ENCODE measurements around the gene DDX51.

Gene DDX51

GRCh38 chr12:132174839-132175490, 30.8 kb upstream of the DDX51 start (continued):
- TF ChIP-seq CSDC2 (CRISPR knock-in tag; IDR thresholded peaks at IDR 0.05) = no peak
- TF ChIP-seq ZNF565 (CRISPR knock-in tag; conservative IDR thresholded peaks at IDR 0.05; ENCODE audit: low read depth) = no peak
- no peak for TF ChIP-seq PPARA (CRISPR knock-in tag; IDR thresholded peaks at IDR 0.05; ENCODE audit: borderline replicate concordance)

DNA sequence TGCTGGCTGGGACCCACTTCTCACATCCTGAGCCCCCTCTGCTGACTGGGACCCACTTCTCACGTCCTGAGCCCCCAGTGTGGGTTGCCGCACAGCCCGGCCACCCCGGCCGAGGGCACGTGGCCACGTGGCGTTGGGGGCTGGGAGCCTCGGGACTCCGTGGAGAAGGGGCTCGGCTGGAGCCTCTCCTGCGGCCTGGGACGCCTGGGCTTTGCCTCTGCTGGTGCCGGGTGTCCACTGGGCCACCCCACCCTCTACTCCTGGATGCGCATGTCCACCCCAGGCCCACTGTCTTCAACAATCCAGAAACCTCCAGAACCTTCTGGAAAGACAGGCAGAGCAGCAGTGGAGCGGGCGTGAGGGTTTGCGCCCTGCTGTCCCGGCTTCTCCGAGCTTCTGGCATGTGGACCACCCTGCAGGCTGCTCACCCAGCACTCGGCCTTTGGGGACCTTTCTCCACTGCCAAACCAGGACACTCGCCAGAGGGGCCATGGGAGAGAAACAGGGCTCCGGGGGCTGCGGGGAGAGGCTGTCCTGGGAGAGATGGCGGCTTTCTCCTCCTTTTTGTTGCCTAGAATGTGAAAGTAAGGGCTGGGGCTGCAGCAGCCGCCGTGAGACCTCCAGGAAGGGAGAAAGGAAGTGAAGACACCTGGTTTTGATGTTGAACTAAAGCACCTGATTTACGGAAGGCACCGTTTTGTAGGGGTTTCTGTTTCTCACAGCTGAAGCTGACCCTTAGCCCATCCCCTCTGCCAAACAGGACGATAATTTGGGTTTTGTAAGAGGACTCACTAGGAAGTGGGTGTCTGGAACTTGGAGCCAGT, 30.1 kb upstream of the DDX51 start:
- TF ChIP-seq OSR1 (CRISPR knock-in tag; IDR thresholded peaks at IDR 0.05) (no peak), ZNF8 (CRISPR knock-in tag; IDR thresholded peaks at IDR 0.05) (no peak), ZNF70 (CRISPR knock-in tag; IDR thresholded peaks at IDR 0.05) (no peak), TCF4 (CRISPR knock-in tag; IDR thresholded peaks at IDR 0.05; ENCODE audit: borderline replicate concordance) (no peak), ISL1 (CRISPR knock-in tag; IDR thresholded peaks at IDR 0.05) (no peak), ZC3H10 (CRISPR knock-in tag; IDR thresholded peaks at IDR 0.05) (no peak), POU6F1 (CRISPR knock-in tag; IDR thresholded peaks at IDR 0.05; ENCODE audit: borderline replicate concordance, low read depth) (no peak), ESRRG (CRISPR knock-in tag; IDR thresholded peaks at IDR 0.05) (no peak), GLIS3 (CRISPR knock-in tag; IDR thresholded peaks at IDR 0.05) (no peak), ZFP3 (CRISPR knock-in tag; IDR thresholded peaks at IDR 0.05) (no peak), CSRNP3 (CRISPR knock-in tag; IDR thresholded peaks at IDR 0.05) (no peak), BACH2 (CRISPR knock-in tag; IDR thresholded peaks at IDR 0.05; ENCODE audit: borderline replicate concordance) (no peak), TSHZ2 (CRISPR knock-in tag; IDR thresholded peaks at IDR 0.05) (no peak), ZFP30 (CRISPR knock-in tag; IDR thresholded peaks at IDR 0.05) (no peak), RARB (CRISPR knock-in tag; IDR thresholded peaks at IDR 0.05) (no peak), CSDC2 (CRISPR knock-in tag; IDR thresholded peaks at IDR 0.05) (no peak), SNAI2 (CRISPR knock-in tag; IDR thresholded peaks at IDR 0.05) (no peak)
- TF ChIP-seq, protein P1, sequence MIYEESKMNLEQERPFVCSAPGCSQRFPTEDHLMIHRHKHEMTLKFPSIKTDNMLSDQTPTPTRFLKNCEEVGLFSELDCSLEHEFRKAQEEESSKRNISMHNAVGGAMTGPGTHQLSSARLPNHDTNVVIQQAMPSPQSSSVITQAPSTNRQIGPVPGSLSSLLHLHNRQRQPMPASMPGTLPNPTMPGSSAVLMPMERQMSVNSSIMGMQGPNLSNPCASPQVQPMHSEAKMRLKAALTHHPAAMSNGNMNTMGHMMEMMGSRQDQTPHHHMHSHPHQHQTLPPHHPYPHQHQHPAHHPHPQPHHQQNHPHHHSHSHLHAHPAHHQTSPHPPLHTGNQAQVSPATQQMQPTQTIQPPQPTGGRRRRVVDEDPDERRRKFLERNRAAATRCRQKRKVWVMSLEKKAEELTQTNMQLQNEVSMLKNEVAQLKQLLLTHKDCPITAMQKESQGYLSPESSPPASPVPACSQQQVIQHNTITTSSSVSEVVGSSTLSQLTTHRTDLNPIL (CRISPR knock-in tag; IDR thresholded peaks at IDR 0.05; ENCODE audit: low read depth) = no peak
- ATAC-seq = no peak

GRCh38 chr12:132173135-132174014, 29.3 kb upstream of the DDX51 start:
- ATAC-seq = no peak
- TF ChIP-seq TSHZ2 (CRISPR knock-in tag; IDR thresholded peaks at IDR 0.05) (no peak), PPARA (CRISPR knock-in tag; IDR thresholded peaks at IDR 0.05; ENCODE audit: borderline replicate concordance) (no peak), ZNF565 (CRISPR knock-in tag; conservative IDR thresholded peaks at IDR 0.05; ENCODE audit: low read depth) (no peak), PATZ1 (CRISPR knock-in tag; IDR thresholded peaks at IDR 0.05; ENCODE audit: borderline replicate concordance) (no peak), ESRRG (CRISPR knock-in tag; IDR thresholded peaks at IDR 0.05) (no peak), ZNF8 (CRISPR knock-in tag; IDR thresholded peaks at IDR 0.05) (no peak), CSRNP3 (CRISPR knock-in tag; IDR thresholded peaks at IDR 0.05) (no peak)

All from SK-N-SH treated with all-trans-retinoic acid at 6 μM for 48 hours (cell line).